Activated CD8-positive, alpha-beta T cell treated with anti-CD3 and anti-CD28 coated beads, Interleukin-2, amount 10 ng/mL, durations not matched to agents 7 days and 5 days (primary cell): ENCODE results near the gene VMAC. TPM values are rescaled to one million over a fixed set of nuclear protein-coding genes. Genes with fewer than 3 reads are reported as not detected.

Experiments used
- ATAC-seq: fragments of 150-1000 bp; cut with Tn5 transposase; one replicate; pipeline ENCODE4 v1.10.0; 2021; ENCODE audit warnings: moderate library complexity
- CTCF ChIA-PET: fragments of 350-600 bp; sonication (Branson Sonifier 250); formaldehyde crosslinking; loops from one replicate; lab custom pipeline; 2021; ENCODE audit warnings: antibody characterized with exemption; lab: Charles Lee
- POLR2A ChIA-PET: fragments of 350-600 bp; sonication (Branson Sonifier 250); formaldehyde crosslinking; loops from one replicate; lab custom pipeline; 2021; ENCODE audit warnings: antibody characterized with exemption; lab: Charles Lee
- DNase-seq: peaks from one replicate; pipeline ENCODE4 v3.0.0-alpha.2; 2020
- H3K27ac Mint-ChIP-seq: one replicate; pipeline ENCODE4 v1.8.0; 2021; ENCODE audit warnings: mild to moderate bottlenecking, mixed read lengths
- H3K27me3 Mint-ChIP-seq: one replicate; pipeline ENCODE4 v1.8.0; 2021; ENCODE audit warnings: low read depth, mixed read lengths
- H3K36me3 Mint-ChIP-seq: one replicate; pipeline ENCODE4 v1.8.0; 2021; ENCODE audit warnings: low read depth, mixed read lengths
- H3K4me1 Mint-ChIP-seq: one replicate; pipeline ENCODE4 v1.8.0; 2021; ENCODE audit warnings: low read depth, mixed read lengths
- H3K4me3 Mint-ChIP-seq: one replicate; pipeline ENCODE4 v1.8.0; 2021; ENCODE audit warnings: mild to moderate bottlenecking, mixed read lengths
- H3K9me3 Mint-ChIP-seq: one replicate; pipeline ENCODE4 v1.8.0; 2022; ENCODE audit warnings: mixed read lengths; ENCODE audit not compliant: insufficient read depth
- total RNA-seq, 2 experiments: library from RNA; stranded (reverse); gene quantifications; one replicate each; pipeline ENCODE4 v1.2.3, GENCODE V29; 2021

The VMAC gene
- total RNA-seq, 2 experiments from 2014 or later, result 6.2 to 6.8 TPM

- ATAC-seq (no peak), DNase-seq (no peak)
- Mint-ChIP-seq H3K4me1 (peaks cover 87% of the 10 kb centered on the region), H3K27me3 (no peaks in the 10 kb centered on the region), H3K4me3 (no peak overlapping the region), H3K9me3 (no peaks in the 10 kb centered on the region), H3K36me3 (peaks cover 20% of the 10 kb centered on the region), H3K27ac (peak overlapping the region; percentile 73)
- POLR2A ChIA-PET, result no interaction called here
- CTCF ChIA-PET, result interaction anchor here (2.0 kb wide), 1 partner anchor 155 kb away, joined by 6 read pairs; no protein-coding TSS in a partner anchor
Measured at GRCh38 chr19:5958851-5959122, 54.1 kb downstream of the VMAC start.

- Mint-ChIP-seq H3K36me3 (peaks cover 16% of the 10 kb centered on the region), H3K4me3 (no peak overlapping the region), H3K27ac (peak overlapping the region; percentile 96), H3K9me3 (no peaks in the 10 kb centered on the region), H3K4me1 (peaks cover 87% of the 10 kb centered on the region), H3K27me3 (no peaks in the 10 kb centered on the region)
- ChIA-PET POLR2A (no interaction called here), CTCF (interaction anchor here (2.0 kb wide), 1 partner anchor 155 kb away, joined by 6 read pairs; no protein-coding TSS in a partner anchor)
- DNase-seq (no peak), ATAC-seq (no peak)
Measured at GRCh38 chr19:5959260-5960004, 54.8 kb downstream of the VMAC start.

Other genes with a start within 250 kb of the VMAC start
- 10 to 100 TPM; 53.1 to 55.1 TPM for gene MICOS13, start 224.4 kb upstream of the VMAC start, total RNA-seq
- gene HSD11B1L, start 223.8 kb upstream of the VMAC start, total RNA-seq, result 1 to 10 TPM; 2.0 to 2.1 TPM
- gene RPL36, start 214.6 kb upstream of the VMAC start, total RNA-seq, result 100 to 1,000 TPM; 926 to 951 TPM
- gene LONP1, start 184.7 kb upstream of the VMAC start, total RNA-seq, result 100 to 1,000 TPM; 114 to 129 TPM
- gene CATSPERD, start 184.2 kb upstream of the VMAC start, total RNA-seq, result not detected
- gene PRR22, start 120.1 kb upstream of the VMAC start, total RNA-seq, result 1 to 10 TPM; 5.7 to 6.0 TPM
- gene DUS3L, start 113.7 kb upstream of the VMAC start, total RNA-seq, result 10 to 100 TPM; 56.6 to 66.3 TPM
- gene NRTN, start 99.8 kb upstream of the VMAC start, total RNA-seq, result not detected
- gene FUT6, start 65.2 kb upstream of the VMAC start, total RNA-seq, result under 1 TPM; 0.16 to 0.18 TPM
- gene FUT3, start 53.4 kb upstream of the VMAC start, total RNA-seq, result not detected
- not detected for gene FUT5, start 34.3 kb upstream of the VMAC start, total RNA-seq
- 100 to 1,000 TPM; 225 to 228 TPM for gene NDUFA11, start 1.1 kb upstream of the VMAC start, total RNA-seq
- gene CAPS, start 9.4 kb downstream of the VMAC start, total RNA-seq, result 10 to 100 TPM; 11.4 to 12.0 TPM
- 10 to 100 TPM; 82.2 to 93.6 TPM for gene RANBP3, start 73.3 kb downstream of the VMAC start, total RNA-seq
- gene RFX2, start 205.6 kb downstream of the VMAC start, total RNA-seq, result 10 to 100 TPM; 12.3 to 13.8 TPM
- gene ACSBG2, start 230.8 kb downstream of the VMAC start, total RNA-seq, result not detected